ENCODE measurements around the gene B3GNT9.
A peak's percentile ranks its signal among the peaks of the same experiment; 100 is the strongest.

B3GNT9 gene

GRCh38 chr16:67156143-67156844 lies 5.5 kb upstream of the B3GNT9 start:
- no peak overlapping the region for H3K27ac ChIP-seq
- no peaks in the 10 kb centered on the region for H3K9me3 ChIP-seq
- peaks cover 56% of the 10 kb centered on the region for H3K27me3 ChIP-seq
- H3K36me3 ChIP-seq = peaks cover 8% of the 10 kb centered on the region
- no peak overlapping the region for H3K4me3 ChIP-seq (ENCODE audit: low read depth in 1 of 2, low read length in 1 of 2)
- no peak for TF ChIP-seq CTCF (IDR thresholded peaks at IDR 0.05)
- H3K4me1 ChIP-seq (ENCODE audit: control insufficient read depth in 1 of 2, insufficient read depth in 1 of 2, low read depth in 1 of 2, low read length in 1 of 2) = peaks cover 43 to 54% of the 10 kb centered on the region in 2 experiments

GRCh38 chr16:67155295-67156142 lies 4.7 kb upstream of the B3GNT9 start:
- TF ChIP-seq CTCF (IDR thresholded peaks at IDR 0.05) = peak; percentile 94
- Histone ChIP-seq H3K27me3 (peaks cover 60% of the 10 kb centered on the region), H3K4me3 (ENCODE audit: low read depth in 1 of 2, low read length in 1 of 2) (peak overlapping the region; percentile 34 to 58), H3K9me3 (no peaks in the 10 kb centered on the region), H3K4me1 (ENCODE audit: control insufficient read depth in 1 of 2, insufficient read depth in 1 of 2, low read depth in 1 of 2, low read length in 1 of 2) (peaks cover 43 to 54% of the 10 kb centered on the region in 2 experiments), H3K27ac (no peak overlapping the region), H3K36me3 (peaks cover 8% of the 10 kb centered on the region)

- H3K4me1 ChIP-seq (ENCODE audit: control insufficient read depth in 1 of 2, insufficient read depth in 1 of 2, low read depth in 1 of 2, low read length in 1 of 2) = peaks cover 44 to 54% of the 10 kb centered on the region in 2 experiments
- peaks cover 8% of the 10 kb centered on the region for H3K36me3 ChIP-seq
- TF ChIP-seq CTCF (IDR thresholded peaks at IDR 0.05) = no peak
- no peak overlapping the region for H3K27ac ChIP-seq
- peaks cover 68% of the 10 kb centered on the region for H3K27me3 ChIP-seq
- H3K4me3 ChIP-seq (ENCODE audit: low read depth in 1 of 2, low read length in 1 of 2) = peak overlapping the region; percentile 34 to 58
- no peaks in the 10 kb centered on the region for H3K9me3 ChIP-seq
Observed at GRCh38 chr16:67154578-67155294, 3.9 kb upstream of the B3GNT9 start.

GRCh38 chr16:67151431-67152097 lies 766 bp upstream of the B3GNT9 start:
- peaks cover 37% of the 10 kb centered on the region for H3K36me3 ChIP-seq
- H3K9me3 ChIP-seq = no peaks in the 10 kb centered on the region
- H3K27ac ChIP-seq = no peak overlapping the region
- H3K4me3 ChIP-seq (ENCODE audit: low read depth in 1 of 2, low read length in 1 of 2) = no peak overlapping the region
- TF ChIP-seq CTCF (IDR thresholded peaks at IDR 0.05) = no peak
- H3K4me1 ChIP-seq (ENCODE audit: control insufficient read depth in 1 of 2, insufficient read depth in 1 of 2, low read depth in 1 of 2, low read length in 1 of 2) = peaks cover 31 to 44% of the 10 kb centered on the region in 2 experiments
- peaks cover 76% of the 10 kb centered on the region for H3K27me3 ChIP-seq

Data from neutrophil (primary cell).